Muscle layer of duodenum (tissue), 2 donors: ENCODE data around the gene LCE1A.

ENCODE experiments used
- H3K27ac ChIP-seq: one replicate; pipeline ENCODE4 v1.7.0; 2013; ENCODE audit warnings: mild to moderate bottlenecking, low read length
- H3K27me3 ChIP-seq: one replicate; pipeline ENCODE4 v1.7.0; 2013; ENCODE audit warnings: low read depth, mild to moderate bottlenecking, control low read depth, low read length
- H3K36me3 ChIP-seq, 2 donors: one replicate each; pipeline ENCODE4 v1.7.0; 2013; ENCODE audit warnings: low read length in 2 of 2, control low read depth in 1 of 2, mild to moderate bottlenecking in 1 of 2; ENCODE audit not compliant: insufficient read depth in 2 of 2, control insufficient read depth in 1 of 2
- H3K4me1 ChIP-seq, 2 donors: one replicate each; pipeline ENCODE4 v1.7.0; 2013; ENCODE audit warnings: low read length in 2 of 2, mild to moderate bottlenecking in 2 of 2, control low read depth in 1 of 2, moderate library complexity in 1 of 2; ENCODE audit not compliant: insufficient read depth in 2 of 2, control insufficient read depth in 1 of 2
- H3K4me3 ChIP-seq, 2 donors: one replicate each; pipeline ENCODE4 v1.7.0; 2013; ENCODE audit warnings: low read length in 2 of 2, low read depth in 1 of 2, mild to moderate bottlenecking in 1 of 2
- H3K9me3 ChIP-seq, 2 donors: one replicate each; pipeline ENCODE4 v1.7.0; 2013; ENCODE audit warnings: low read length in 2 of 2, control low read depth in 1 of 2, mild to moderate bottlenecking in 1 of 2; ENCODE audit not compliant: control insufficient read depth in 1 of 2
- donor health status: healthy.

Gene LCE1A, protein sequence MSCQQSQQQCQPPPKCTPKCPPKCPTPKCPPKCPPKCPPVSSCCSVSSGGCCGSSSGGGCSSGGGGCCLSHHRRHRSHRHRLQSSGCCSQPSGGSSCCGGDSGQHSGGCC

DNA sequence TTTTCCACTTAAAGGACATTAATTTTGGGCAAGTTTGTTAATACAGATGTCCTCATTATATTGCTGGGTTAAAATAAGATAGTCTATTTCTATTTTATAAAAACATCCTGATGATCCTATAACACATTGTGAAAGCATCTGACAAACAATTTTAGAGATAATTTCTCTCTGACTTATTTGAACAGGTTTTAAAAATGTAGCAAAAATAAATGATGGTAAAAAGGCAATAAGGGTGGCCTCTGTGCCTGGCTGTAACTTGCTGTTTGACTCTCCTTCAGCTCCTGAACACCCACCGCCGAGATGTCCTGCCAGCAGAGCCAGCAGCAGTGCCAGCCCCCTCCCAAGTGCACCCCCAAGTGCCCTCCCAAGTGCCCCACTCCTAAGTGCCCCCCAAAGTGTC lies at the start of gene LCE1A:
TSS of gene LCE1A (plus strand) at position 301 of the 400 bp plus-strand sequence. CDS start at position 301, 0 bp downstream.
- H3K4me1 ChIP-seq, result no peaks in the 10 kb centered on the region
- H3K4me3 ChIP-seq, result no peak within 1 kb of the TSS
- no peaks in the 10 kb centered on the region for H3K36me3 ChIP-seq
- H3K27ac ChIP-seq, result no peak within 1 kb of the TSS
- no peaks in the 10 kb centered on the region for H3K27me3 ChIP-seq
- H3K9me3 ChIP-seq, result no peaks in the 10 kb centered on the region

DNA sequence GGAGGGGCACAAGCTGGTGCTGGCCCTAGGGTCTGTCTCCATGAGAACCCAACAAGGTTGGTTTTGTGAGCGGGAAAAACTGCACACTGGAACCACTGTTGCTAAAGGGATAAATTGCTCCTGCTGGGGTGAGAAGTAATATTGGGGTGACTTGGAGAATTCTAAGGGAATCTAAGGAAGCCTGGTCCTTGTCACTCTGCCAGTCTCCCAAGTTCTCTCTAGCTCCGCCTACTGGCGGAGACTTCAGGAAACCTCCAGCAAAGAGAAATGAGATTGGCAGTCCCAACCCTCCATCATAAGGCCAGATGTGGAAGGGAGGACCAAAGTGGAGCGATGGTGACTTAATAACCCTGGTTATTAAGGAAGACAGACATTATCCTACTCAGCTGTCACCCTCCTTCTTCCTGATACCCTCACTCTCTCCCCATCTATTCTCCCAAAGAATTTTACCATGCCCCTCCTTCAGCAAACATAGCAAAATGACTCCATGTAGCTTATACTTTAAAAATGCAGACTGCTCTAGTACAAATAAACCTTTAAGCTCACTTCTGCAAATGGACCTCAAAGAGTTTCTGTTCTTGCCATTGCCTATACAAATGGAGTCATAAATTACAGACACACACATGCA lies 49.6 kb upstream of the LCE1A start:
- Histone ChIP-seq H3K9me3 (peaks cover 0 to 3% of the 10 kb centered on the region in 2 donors), H3K27me3 (no peaks in the 10 kb centered on the region), H3K4me3 (no peak overlapping the region), H3K4me1 (no peaks in the 10 kb centered on the region), H3K36me3 (no peaks in the 10 kb centered on the region), H3K27ac (no peak overlapping the region)

- H3K27me3 ChIP-seq, result no peaks in the 10 kb centered on the region
- H3K36me3 ChIP-seq, result no peaks in the 10 kb centered on the region
- H3K4me1 ChIP-seq, result no peaks in the 10 kb centered on the region
- H3K27ac ChIP-seq, result no peak overlapping the region
- H3K4me3 ChIP-seq, result no peak overlapping the region
- H3K9me3 ChIP-seq, result no peaks in the 10 kb centered on the region
These were observed 44.2 kb upstream of the LCE1A start for GRCh38 chr1:152783095-152783494.

DNA sequence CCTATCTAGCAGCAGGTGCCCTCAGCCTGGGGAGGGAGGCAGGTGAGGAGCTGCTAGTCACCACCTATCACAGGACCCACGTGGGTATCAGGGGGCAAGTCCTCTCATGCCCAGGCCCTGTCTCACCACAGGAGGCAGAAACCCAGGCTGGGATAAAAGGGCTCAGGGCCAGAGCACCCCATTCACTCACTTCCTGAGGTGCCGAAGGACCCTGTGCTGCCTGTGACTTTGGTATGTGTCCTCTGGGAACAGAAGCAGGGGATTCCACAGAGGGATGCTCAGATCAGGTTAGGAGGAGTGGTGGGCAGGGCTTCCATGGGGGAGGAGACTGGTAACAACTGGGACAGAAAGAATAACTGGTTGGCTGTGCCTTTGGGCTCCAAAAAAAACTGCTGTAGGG lies 41.2 kb upstream of the LCE1A start, which contains the start of gene LCE1E:
TSS of gene LCE1E (plus strand) at position 181 of the 400 bp plus-strand sequence. CDS start 1,043 bp downstream, outside the sequence.
- Histone ChIP-seq H3K27ac (no peak within 1 kb of the TSS), H3K27me3 (no peaks in the 10 kb centered on the region), H3K4me3 (no peak within 1 kb of the TSS)

GRCh38 chr1:152795686-152796085 lies 31.6 kb upstream of the LCE1A start:
- Histone ChIP-seq H3K27ac (no peak overlapping the region), H3K36me3 (no peaks in the 10 kb centered on the region), H3K9me3 (no peaks in the 10 kb centered on the region), H3K27me3 (no peaks in the 10 kb centered on the region), H3K4me1 (no peaks in the 10 kb centered on the region), H3K4me3 (no peak overlapping the region)

More for the DNA sequence above, 41.2 kb upstream of the LCE1A start, which contains the start of gene LCE1E:
- Histone ChIP-seq H3K9me3 (no peaks in the 10 kb centered on the region), H3K4me1 (no peaks in the 10 kb centered on the region), H3K36me3 (no peaks in the 10 kb centered on the region)

- Histone ChIP-seq H3K4me3 (no peak within 1 kb of the TSS), H3K27me3 (no peaks in the 10 kb centered on the region), H3K4me1 (no peaks in the 10 kb centered on the region)
These were observed 30.9 kb upstream of the LCE1A start, which contains the start of gene LCE1D for GRCh38 chr1:152796421-152796820. TSS of gene LCE1D (plus strand) at chr1:152796721. CDS start at chr1:152797795, 1,074 bp downstream.

GRCh38 chr1:152801333-152801732 lies 25.9 kb upstream of the LCE1A start:
- Histone ChIP-seq H3K4me3 (no peak overlapping the region), H3K9me3 (no peaks in the 10 kb centered on the region), H3K4me1 (no peaks in the 10 kb centered on the region), H3K27ac (no peak overlapping the region), H3K27me3 (no peaks in the 10 kb centered on the region), H3K36me3 (no peaks in the 10 kb centered on the region)

More at GRCh38 chr1:152796421-152796820, 30.9 kb upstream of the LCE1A start, which contains the start of gene LCE1D:
- no peaks in the 10 kb centered on the region for H3K9me3 ChIP-seq
- H3K27ac ChIP-seq, result no peak within 1 kb of the TSS
- H3K36me3 ChIP-seq, result no peaks in the 10 kb centered on the region

DNA sequence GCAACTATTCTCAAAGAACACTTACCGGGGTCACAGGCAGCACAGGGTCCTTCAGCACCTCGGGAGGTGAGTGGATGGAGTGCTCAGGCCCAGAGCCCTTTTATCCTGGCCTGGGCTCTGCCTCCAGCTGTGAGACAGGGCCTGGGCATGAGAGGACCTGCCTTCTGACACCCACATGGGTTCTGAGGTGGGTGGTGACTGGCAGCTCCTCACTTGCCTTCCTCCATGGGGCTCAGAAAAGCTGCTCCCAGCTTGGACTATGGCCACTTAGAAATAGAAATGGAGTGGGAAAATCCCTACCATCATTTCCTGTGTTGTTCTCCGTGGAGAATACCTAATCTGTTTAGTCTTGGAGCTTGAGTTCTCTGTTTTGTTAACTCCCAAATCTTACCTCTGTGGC lies 20.7 kb upstream of the LCE1A start, which contains the start of gene LCE1C:
TSS of gene LCE1C (minus strand) at position 76 of the 400 bp plus-strand sequence. CDS start 1,173 bp downstream, outside the sequence.
- no peaks in the 10 kb centered on the region for H3K4me1 ChIP-seq
- H3K27me3 ChIP-seq, result no peaks in the 10 kb centered on the region
- H3K36me3 ChIP-seq, result no peaks in the 10 kb centered on the region
- H3K27ac ChIP-seq, result no peak within 1 kb of the TSS
- no peaks in the 10 kb centered on the region for H3K9me3 ChIP-seq
- H3K4me3 ChIP-seq, result no peak within 1 kb of the TSS

DNA sequence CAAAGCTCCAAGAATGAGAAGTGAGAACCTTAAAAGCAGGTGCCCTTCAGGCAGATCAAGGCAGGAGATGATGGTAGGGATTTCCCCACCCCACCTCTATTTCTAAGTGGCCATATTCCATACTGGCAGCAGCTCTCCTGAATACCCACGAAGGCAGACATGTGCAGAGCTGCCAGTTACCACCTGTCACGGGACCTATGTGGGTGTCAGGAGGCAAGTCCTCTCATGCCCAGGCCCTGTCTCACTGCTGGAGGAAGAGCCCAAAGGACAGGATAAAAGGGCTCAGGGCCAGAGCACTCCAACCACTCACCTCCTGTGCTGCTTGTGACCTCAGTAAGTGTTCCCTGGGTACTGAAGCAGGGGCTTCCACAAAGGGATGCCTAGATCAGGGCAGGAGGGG lies 16.2 kb upstream of the LCE1A start:
- Histone ChIP-seq H3K4me1 (no peaks in the 10 kb centered on the region), H3K9me3 (no peaks in the 10 kb centered on the region), H3K4me3 (no peak overlapping the region), H3K27ac (no peak overlapping the region), H3K27me3 (no peaks in the 10 kb centered on the region), H3K36me3 (no peaks in the 10 kb centered on the region)

- H3K4me1 ChIP-seq, result no peaks in the 10 kb centered on the region
- H3K4me3 ChIP-seq, result no peak within 1 kb of the TSS
- H3K27ac ChIP-seq, result no peak within 1 kb of the TSS
- no peaks in the 10 kb centered on the region for H3K27me3 ChIP-seq
- H3K36me3 ChIP-seq, result no peaks in the 10 kb centered on the region
- no peaks in the 10 kb centered on the region for H3K9me3 ChIP-seq
These were observed 15.6 kb upstream of the LCE1A start, which contains the start of gene LCE1B for GRCh38 chr1:152811671-152812070. TSS of gene LCE1B (plus strand) at chr1:152811971. CDS start at chr1:152812447, 476 bp downstream.

- Histone ChIP-seq H3K9me3 (no peaks in the 10 kb centered on the region), H3K4me3 (no peak overlapping the region), H3K27me3 (no peaks in the 10 kb centered on the region), H3K4me1 (no peaks in the 10 kb centered on the region), H3K36me3 (no peaks in the 10 kb centered on the region), H3K27ac (no peak overlapping the region)
These were observed 10.0 kb upstream of the LCE1A start for GRCh38 chr1:152817309-152817708.
